GM13976 (cell line): Measurements from ENCODE around the gene NTMT1.

Source experiments
- DNase-seq: peaks from one replicate; pipeline ENCODE4 v3.0.0; 2012; ENCODE audit warnings: low spot score
- CTCF ChIP-seq: IDR thresholded peaks from 2 replicates; pipeline ENCODE4 v1.5.1; 2012; ENCODE audit warnings: borderline replicate concordance, mild to moderate bottlenecking; ENCODE audit not compliant: insufficient read depth; ENCODE audit errors: extremely low read depth, missing control alignments, control extremely low read depth
- in situ Hi-C: fragments of 300-500 bp; cut with MboI; formaldehyde crosslinking; loops from one replicate; pipeline ENCODE4 v1.12.0; 2022; ENCODE audit warnings: low sequenced_read_pairs, mixed read lengths, inconsistent platforms; ENCODE audit not compliant: unreplicated experiment

Gene NTMT1

GRCh38 chr9:129669946-129670345 is 44.0 kb downstream of the NTMT1 start:
- in situ Hi-C loops: no loop called here
- DNase-seq: no peak

GRCh38 chr9:129671065-129671464 is 45.1 kb downstream of the NTMT1 start:
- no peak for DNase-seq
- in situ Hi-C loops: no loop called here
- TF ChIP-seq CTCF: no peak

More at GRCh38 chr9:129669946-129670345, 44.0 kb downstream of the NTMT1 start:
- no peak for TF ChIP-seq CTCF

- TF ChIP-seq CTCF: no peak
- in situ Hi-C loops: no loop called here
- no peak for DNase-seq
These were observed 45.6 kb downstream of the NTMT1 start for GRCh38 chr9:129671519-129671918.

GRCh38 chr9:129672702-129673101 is 46.7 kb downstream of the NTMT1 start:
- TF ChIP-seq CTCF: no peak
- in situ Hi-C loops: no loop called here
- no peak for DNase-seq

GRCh38 chr9:129673602-129674001 is 47.6 kb downstream of the NTMT1 start:
- DNase-seq: no peak
- in situ Hi-C loops: no loop called here
- no peak for TF ChIP-seq CTCF

GRCh38 chr9:129674229-129674628 is 48.3 kb downstream of the NTMT1 start:
- no peak for TF ChIP-seq CTCF
- in situ Hi-C loops: no loop called here

GRCh38 chr9:129675620-129676019 is 49.7 kb downstream of the NTMT1 start:
- no peak for TF ChIP-seq CTCF
- no peak for DNase-seq
- in situ Hi-C loops: no loop called here

More at GRCh38 chr9:129674229-129674628, 48.3 kb downstream of the NTMT1 start:
- DNase-seq: no peak
